Activated naive CD8-positive, alpha-beta T cell treated with anti-CD3 and anti-CD28 coated beads for 36 hours (primary cell): ENCODE measurements around the gene TCF3. TPM values are rescaled to one million over a fixed set of nuclear protein-coding genes. Genes with fewer than 3 reads are reported as not detected.

Experiments used
- DNase-seq: peaks from one replicate; pipeline ENCODE4 v3.0.0; 2021
- H3K27ac Mint-ChIP-seq: one replicate; pipeline ENCODE4 v1.8.0; 2022; ENCODE audit warnings: mild to moderate bottlenecking, moderate library complexity, mixed read lengths
- H3K27me3 Mint-ChIP-seq: one replicate; pipeline ENCODE4 v1.8.0; 2022; ENCODE audit warnings: mild to moderate bottlenecking, mixed read lengths
- H3K36me3 Mint-ChIP-seq: one replicate; pipeline ENCODE4 v1.8.0; 2021; ENCODE audit warnings: mild to moderate bottlenecking, mixed read lengths
- H3K4me1 Mint-ChIP-seq: one replicate; pipeline ENCODE4 v1.8.0; 2021; ENCODE audit warnings: mixed read lengths
- H3K4me3 Mint-ChIP-seq: one replicate; pipeline ENCODE4 v1.8.0; 2022; ENCODE audit warnings: mild to moderate bottlenecking, moderate library complexity, mixed read lengths
- H3K9me3 Mint-ChIP-seq: one replicate; pipeline ENCODE4 v1.8.0; 2022; ENCODE audit warnings: mixed read lengths
- total RNA-seq, 2 experiments: library from RNA; stranded (reverse); gene quantifications; one replicate each; pipeline ENCODE4 v1.2.3, GENCODE V29; 2021

TCF3 gene
- total RNA-seq, 2 experiments from 2014 or later = 106 TPM

- H3K4me3 Mint-ChIP-seq = no peak overlapping the region
- H3K27ac Mint-ChIP-seq = no peak overlapping the region
- no peaks in the 10 kb centered on the region for H3K27me3 Mint-ChIP-seq
- H3K4me1 Mint-ChIP-seq = peaks cover 26% of the 10 kb centered on the region
- DNase-seq = no peak
- H3K36me3 Mint-ChIP-seq = peaks cover 30% of the 10 kb centered on the region
- no peaks in the 10 kb centered on the region for H3K9me3 Mint-ChIP-seq
These were observed 50.2 kb downstream of the TCF3 start for GRCh38 chr19:1602091-1602707.

GRCh38 chr19:1601613-1602064, 50.8 kb downstream of the TCF3 start:
- no peak for DNase-seq
- H3K36me3 Mint-ChIP-seq = peaks cover 32% of the 10 kb centered on the region
- no peak overlapping the region for H3K27ac Mint-ChIP-seq
- H3K4me3 Mint-ChIP-seq = no peak overlapping the region
- H3K27me3 Mint-ChIP-seq = no peaks in the 10 kb centered on the region
- no peaks in the 10 kb centered on the region for H3K9me3 Mint-ChIP-seq
- peaks cover 24% of the 10 kb centered on the region for H3K4me1 Mint-ChIP-seq

GRCh38 chr19:1599460-1599846, 53.0 kb downstream of the TCF3 start:
- DNase-seq = no peak

GRCh38 chr19:1598777-1599459, 53.5 kb downstream of the TCF3 start:
- Mint-ChIP-seq H3K27ac (no peak overlapping the region), H3K4me1 (peaks cover 9% of the 10 kb centered on the region)

More at GRCh38 chr19:1599460-1599846, 53.0 kb downstream of the TCF3 start:
- H3K4me1 Mint-ChIP-seq = peaks cover 14% of the 10 kb centered on the region
- H3K9me3 Mint-ChIP-seq = no peaks in the 10 kb centered on the region
- no peaks in the 10 kb centered on the region for H3K27me3 Mint-ChIP-seq
- no peak overlapping the region for H3K4me3 Mint-ChIP-seq
- peaks cover 30% of the 10 kb centered on the region for H3K36me3 Mint-ChIP-seq
- no peak overlapping the region for H3K27ac Mint-ChIP-seq

GRCh38 chr19:1593501-1593772, 59.0 kb downstream of the TCF3 start:
- peak overlapping the region; percentile 84 for H3K27ac Mint-ChIP-seq
- H3K9me3 Mint-ChIP-seq = no peaks in the 10 kb centered on the region
- no peak for DNase-seq
- H3K4me3 Mint-ChIP-seq = peak overlapping the region; percentile 83
- H3K27me3 Mint-ChIP-seq = no peaks in the 10 kb centered on the region
- H3K4me1 Mint-ChIP-seq = peaks cover 14% of the 10 kb centered on the region
- H3K36me3 Mint-ChIP-seq = peaks cover 33% of the 10 kb centered on the region

More at GRCh38 chr19:1598777-1599459, 53.5 kb downstream of the TCF3 start:
- Mint-ChIP-seq H3K27me3 (no peaks in the 10 kb centered on the region), H3K9me3 (no peaks in the 10 kb centered on the region), H3K4me3 (no peak overlapping the region), H3K36me3 (peaks cover 26% of the 10 kb centered on the region)
- no peak for DNase-seq

GRCh38 chr19:1592755-1593500, 59.5 kb downstream of the TCF3 start, which contains the start of gene MBD3:
Gene MBD3 (minus strand): TSS chr19:1592865. CDS start chr19:1592631, 234 bp downstream.
- Mint-ChIP-seq H3K27me3 (no peaks in the 10 kb centered on the region), H3K9me3 (no peaks in the 10 kb centered on the region), H3K27ac (peak within 1 kb of the TSS; percentile 94), H3K4me3 (peak within 1 kb of the TSS; percentile 91), H3K36me3 (peaks cover 30% of the 10 kb centered on the region), H3K4me1 (peaks cover 14% of the 10 kb centered on the region)
- peak; percentile 94 for DNase-seq

- Mint-ChIP-seq H3K27ac (peak overlapping the region; percentile 94), H3K27me3 (no peaks in the 10 kb centered on the region), H3K36me3 (peaks cover 23% of the 10 kb centered on the region), H3K4me3 (peak overlapping the region; percentile 91), H3K4me1 (peaks cover 14% of the 10 kb centered on the region), H3K9me3 (no peaks in the 10 kb centered on the region)
- DNase-seq = peak; percentile 91
These were observed 60.2 kb downstream of the TCF3 start for GRCh38 chr19:1592024-1592754.

- Mint-ChIP-seq H3K27ac (peak overlapping the region; percentile 94), H3K36me3 (peaks cover 21% of the 10 kb centered on the region), H3K9me3 (no peaks in the 10 kb centered on the region), H3K27me3 (no peaks in the 10 kb centered on the region), H3K4me1 (peaks cover 14% of the 10 kb centered on the region), H3K4me3 (peak overlapping the region; percentile 91)
- DNase-seq = peak; percentile 19
These were observed 60.9 kb downstream of the TCF3 start for GRCh38 chr19:1591421-1592023.

GRCh38 chr19:1590641-1591397, 61.6 kb downstream of the TCF3 start:
- peaks cover 18% of the 10 kb centered on the region for H3K4me1 Mint-ChIP-seq
- peaks cover 21% of the 10 kb centered on the region for H3K36me3 Mint-ChIP-seq
- DNase-seq = peak; percentile 43
- H3K9me3 Mint-ChIP-seq = no peaks in the 10 kb centered on the region
- no peaks in the 10 kb centered on the region for H3K27me3 Mint-ChIP-seq
- H3K27ac Mint-ChIP-seq = peak overlapping the region; percentile 94
- peak overlapping the region; percentile 91 for H3K4me3 Mint-ChIP-seq

- no peaks in the 10 kb centered on the region for H3K27me3 Mint-ChIP-seq
- DNase-seq = no peak
- no peak overlapping the region for H3K27ac Mint-ChIP-seq
- no peaks in the 10 kb centered on the region for H3K9me3 Mint-ChIP-seq
- peaks cover 21% of the 10 kb centered on the region for H3K36me3 Mint-ChIP-seq
- H3K4me1 Mint-ChIP-seq = peaks cover 18% of the 10 kb centered on the region
- H3K4me3 Mint-ChIP-seq = no peak overlapping the region
These were observed 64.5 kb downstream of the TCF3 start for GRCh38 chr19:1587872-1588271.

GRCh38 chr19:1585243-1585580, 67.2 kb downstream of the TCF3 start:
- Mint-ChIP-seq H3K4me3 (no peak overlapping the region), H3K4me1 (peaks cover 9% of the 10 kb centered on the region), H3K27ac (no peak overlapping the region), H3K36me3 (peaks cover 8% of the 10 kb centered on the region), H3K27me3 (no peaks in the 10 kb centered on the region), H3K9me3 (no peaks in the 10 kb centered on the region)
- DNase-seq = no peak

- Mint-ChIP-seq H3K27ac (no peak overlapping the region), H3K27me3 (no peaks in the 10 kb centered on the region), H3K9me3 (no peaks in the 10 kb centered on the region), H3K4me1 (peaks cover 6% of the 10 kb centered on the region), H3K36me3 (peaks cover 6% of the 10 kb centered on the region), H3K4me3 (no peak overlapping the region)
- DNase-seq = no peak
These were observed 67.7 kb downstream of the TCF3 start for GRCh38 chr19:1584500-1585242.

GRCh38 chr19:1582201-1582600, 70.2 kb downstream of the TCF3 start:
- DNase-seq = no peak
- H3K4me1 Mint-ChIP-seq = peaks cover 4% of the 10 kb centered on the region
- no peak overlapping the region for H3K4me3 Mint-ChIP-seq
- no peak overlapping the region for H3K27ac Mint-ChIP-seq
- H3K36me3 Mint-ChIP-seq = peaks cover 9% of the 10 kb centered on the region
- H3K27me3 Mint-ChIP-seq = no peaks in the 10 kb centered on the region
- no peaks in the 10 kb centered on the region for H3K9me3 Mint-ChIP-seq
